ENCODE measurements around the gene POP4. TPM values are rescaled to one million over a fixed set of nuclear protein-coding genes. Genes with fewer than 3 reads are reported as not detected.

The POP4 gene
- total and polyA plus RNA-seq, 8 donors, result 2.0 to 162 (median 55.5) TPM

DNA sequence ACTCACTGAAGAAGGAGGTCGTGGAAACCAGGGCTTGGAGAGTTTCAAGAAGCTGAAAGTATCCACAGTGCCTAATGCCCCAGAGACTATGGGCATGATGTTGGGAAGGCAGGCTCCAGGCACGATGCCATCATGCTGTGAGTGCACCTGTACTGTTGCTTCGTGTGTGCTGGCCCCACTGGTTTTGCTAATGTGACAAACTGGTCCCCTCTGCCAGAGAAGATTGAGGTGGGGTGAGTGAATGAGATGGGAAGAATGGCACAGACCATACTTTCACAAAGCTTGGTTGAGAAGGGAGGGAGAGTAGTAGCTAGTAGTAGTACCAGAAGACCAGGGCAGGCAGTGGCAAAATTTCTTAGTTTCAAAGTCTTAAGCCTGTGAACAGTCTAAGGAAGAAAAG, 19.0 kb upstream of the POP4 start:
- no peak overlapping the region for H3K4me3 ChIP-seq
- TF ChIP-seq EP300 (IDR thresholded peaks at IDR 0.05), result no peak
- no peak for TF ChIP-seq POLR2AphosphoS5 (IDR thresholded peaks at IDR 0.05)
- TF ChIP-seq, protein P1, sequence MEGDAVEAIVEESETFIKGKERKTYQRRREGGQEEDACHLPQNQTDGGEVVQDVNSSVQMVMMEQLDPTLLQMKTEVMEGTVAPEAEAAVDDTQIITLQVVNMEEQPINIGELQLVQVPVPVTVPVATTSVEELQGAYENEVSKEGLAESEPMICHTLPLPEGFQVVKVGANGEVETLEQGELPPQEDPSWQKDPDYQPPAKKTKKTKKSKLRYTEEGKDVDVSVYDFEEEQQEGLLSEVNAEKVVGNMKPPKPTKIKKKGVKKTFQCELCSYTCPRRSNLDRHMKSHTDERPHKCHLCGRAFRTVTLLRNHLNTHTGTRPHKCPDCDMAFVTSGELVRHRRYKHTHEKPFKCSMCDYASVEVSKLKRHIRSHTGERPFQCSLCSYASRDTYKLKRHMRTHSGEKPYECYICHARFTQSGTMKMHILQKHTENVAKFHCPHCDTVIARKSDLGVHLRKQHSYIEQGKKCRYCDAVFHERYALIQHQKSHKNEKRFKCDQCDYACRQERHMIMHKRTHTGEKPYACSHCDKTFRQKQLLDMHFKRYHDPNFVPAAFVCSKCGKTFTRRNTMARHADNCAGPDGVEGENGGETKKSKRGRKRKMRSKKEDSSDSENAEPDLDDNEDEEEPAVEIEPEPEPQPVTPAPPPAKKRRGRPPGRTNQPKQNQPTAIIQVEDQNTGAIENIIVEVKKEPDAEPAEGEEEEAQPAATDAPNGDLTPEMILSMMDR (IDR thresholded peaks at IDR 0.05), result no peak
- no peak for TF ChIP-seq POLR2A (IDR thresholded peaks at IDR 0.05)
- peaks cover 0 to 43% (median 12%) of the 10 kb centered on the region in 3 donors for H3K27me3 ChIP-seq
- H3K27ac ChIP-seq, result peak overlapping the region in 1 of 5 donors; percentile 0
- DNase-seq, result no peak
- intact Hi-C loops (cut with DNase I; ENCODE audit: low total_unique reads), result no loop called here
- H3K4me1 ChIP-seq, result no peaks in the 10 kb centered on the region
- 60 to 71% (median 66%) methylated on average over 3 of the region's 3 CpGs for WGBS, 5 donors
- no peaks in the 10 kb centered on the region for H3K36me3 ChIP-seq
- H3K9me3 ChIP-seq, result peaks cover 0 to 12% (median 4%) of the 10 kb centered on the region in 4 donors

DNA sequence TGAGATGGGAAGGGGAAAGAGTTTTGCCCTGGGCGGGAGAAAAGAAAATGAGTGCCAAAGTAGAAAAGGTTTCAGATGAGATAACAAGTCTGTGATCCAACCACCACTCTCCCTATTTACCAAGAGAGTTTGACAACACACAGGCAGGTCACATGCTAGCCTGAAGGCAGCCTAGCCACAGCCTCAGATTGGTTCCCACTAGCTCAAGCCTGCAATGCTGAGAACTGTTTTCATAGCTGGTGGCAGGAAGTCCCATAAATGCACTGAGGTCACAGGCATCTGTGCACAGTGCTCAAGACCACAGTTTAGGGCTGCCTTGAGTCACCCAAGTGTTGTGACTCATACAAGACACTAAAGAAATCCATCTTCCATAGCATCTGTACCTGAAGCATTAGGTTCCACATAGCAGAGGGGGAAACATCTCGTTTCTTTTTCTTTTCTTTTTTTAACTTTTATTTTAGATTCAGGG, 18.5 kb upstream of the POP4 start:
- Histone ChIP-seq H3K4me3 (no peak overlapping the region), H3K27ac (peak overlapping the region in 1 of 5 donors; percentile 0), H3K4me1 (no peaks in the 10 kb centered on the region), H3K9me3 (peaks cover 0 to 12% (median 4%) of the 10 kb centered on the region in 4 donors), H3K27me3 (peaks cover 0 to 43% (median 12%) of the 10 kb centered on the region in 3 donors), H3K36me3 (no peaks in the 10 kb centered on the region)
- TF ChIP-seq POLR2A (IDR thresholded peaks at IDR 0.05) (no peak), POLR2AphosphoS5 (IDR thresholded peaks at IDR 0.05) (no peak), EP300 (IDR thresholded peaks at IDR 0.05) (no peak)
- TF ChIP-seq, protein P1 (IDR thresholded peaks at IDR 0.05), result no peak
- DNase-seq, result peak in 1 of 2 donors; percentile 15
- 39 to 59% (median 49%) methylated on average over 2 of the region's 2 CpGs for WGBS, 5 donors
- intact Hi-C loops (cut with DNase I; ENCODE audit: low total_unique reads), result no loop called here

DNA sequence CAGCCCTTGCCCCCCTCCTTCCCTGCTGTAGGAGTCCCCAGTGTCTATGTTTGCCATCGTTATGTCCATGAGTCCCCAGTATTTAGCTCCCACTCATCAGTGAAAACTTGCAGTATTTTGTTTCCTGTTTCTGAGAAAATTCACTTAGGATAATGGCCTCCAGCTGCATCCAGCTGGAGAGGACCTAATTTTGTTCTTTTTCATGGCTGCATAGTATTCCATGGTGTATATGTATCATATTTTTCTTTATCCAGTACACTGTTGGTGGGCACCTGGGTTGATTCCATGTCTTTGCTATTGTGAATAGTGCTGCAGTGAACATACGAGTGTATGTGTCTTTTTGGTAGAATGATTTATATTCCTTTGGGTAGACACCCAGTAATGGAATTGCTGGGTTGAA, 18.0 kb upstream of the POP4 start:
- H3K4me1 ChIP-seq, result no peaks in the 10 kb centered on the region
- no peaks in the 10 kb centered on the region for H3K36me3 ChIP-seq
- TF ChIP-seq, protein P1 (IDR thresholded peaks at IDR 0.05), result no peak
- TF ChIP-seq POLR2A (IDR thresholded peaks at IDR 0.05) (no peak), EP300 (IDR thresholded peaks at IDR 0.05) (no peak), POLR2AphosphoS5 (IDR thresholded peaks at IDR 0.05) (no peak)
- WGBS, 5 donors, result 78 to 96% (median 86%) methylated on average over 2 of the region's 2 CpGs
- intact Hi-C loops (cut with DNase I; ENCODE audit: low total_unique reads), result no loop called here
- no peak for DNase-seq
- no peak overlapping the region for H3K27ac ChIP-seq
- peaks cover 0 to 43% (median 15%) of the 10 kb centered on the region in 3 donors for H3K27me3 ChIP-seq
- H3K9me3 ChIP-seq, result peaks cover 0 to 12% (median 4%) of the 10 kb centered on the region in 4 donors
- no peak overlapping the region for H3K4me3 ChIP-seq

GRCh38 chr19:29590278-29590677, 15.8 kb upstream of the POP4 start:
- no peak overlapping the region for H3K4me3 ChIP-seq
- 27 to 49% (median 42%) methylated on average over 5 of the region's 5 CpGs for WGBS, 5 donors
- TF ChIP-seq, protein P1 (IDR thresholded peaks at IDR 0.05), result no peak
- TF ChIP-seq POLR2AphosphoS5 (IDR thresholded peaks at IDR 0.05) (no peak), EP300 (IDR thresholded peaks at IDR 0.05) (no peak), POLR2A (IDR thresholded peaks at IDR 0.05) (no peak)
- no peak for DNase-seq
- no peaks in the 10 kb centered on the region for H3K36me3 ChIP-seq
- peaks cover 0 to 61% (median 27%) of the 10 kb centered on the region in 3 donors for H3K27me3 ChIP-seq
- H3K9me3 ChIP-seq, result peaks cover 0 to 9% (median 4%) of the 10 kb centered on the region in 4 donors
- no peaks in the 10 kb centered on the region for H3K4me1 ChIP-seq
- no peak overlapping the region for H3K27ac ChIP-seq
- intact Hi-C loops (cut with DNase I; ENCODE audit: low total_unique reads), result no loop called here

All from stomach (tissue), 9 donors.